Measurements from ENCODE around the gene IFIT2.
"Not testable (repeated sequence)": the region's sequence is repeated elsewhere in the genome, so short reads cannot be mapped to it uniquely, and the experiment has no call there.

IFIT2 gene

DNA sequence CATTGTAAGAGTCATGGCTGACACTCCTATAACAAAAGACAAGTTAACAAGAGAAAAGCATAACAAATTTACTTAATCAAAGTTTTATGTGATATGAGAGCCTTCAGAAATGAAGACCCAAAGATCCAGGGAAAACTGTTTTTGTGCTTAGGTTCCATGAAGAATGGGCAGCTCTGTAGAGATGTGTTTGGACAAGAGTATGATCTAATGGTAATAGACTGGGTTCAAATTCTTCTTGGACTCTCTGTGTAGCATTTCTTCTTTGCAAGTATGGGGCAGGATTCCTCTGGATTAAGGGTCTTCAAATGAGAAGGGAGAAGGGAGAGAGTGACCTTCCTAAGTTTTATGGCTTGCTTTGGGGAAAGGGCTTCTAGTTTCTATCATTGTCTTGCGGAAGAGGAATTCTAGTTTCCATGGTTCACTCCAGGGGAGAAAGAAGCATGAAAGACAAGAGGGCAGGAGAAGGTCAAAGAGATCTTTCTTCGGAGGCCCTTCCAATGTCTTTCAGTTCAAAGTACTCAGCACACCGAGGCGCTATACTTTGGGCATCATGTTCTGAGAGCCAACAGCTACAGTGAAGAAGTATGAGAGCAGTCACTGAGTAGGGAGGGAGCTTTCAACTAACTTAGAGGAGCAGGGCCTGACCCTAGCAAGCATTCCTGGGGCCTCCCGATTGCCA, 41.4 kb downstream of the IFIT2 start:
- no peak for DNase-seq

DNA sequence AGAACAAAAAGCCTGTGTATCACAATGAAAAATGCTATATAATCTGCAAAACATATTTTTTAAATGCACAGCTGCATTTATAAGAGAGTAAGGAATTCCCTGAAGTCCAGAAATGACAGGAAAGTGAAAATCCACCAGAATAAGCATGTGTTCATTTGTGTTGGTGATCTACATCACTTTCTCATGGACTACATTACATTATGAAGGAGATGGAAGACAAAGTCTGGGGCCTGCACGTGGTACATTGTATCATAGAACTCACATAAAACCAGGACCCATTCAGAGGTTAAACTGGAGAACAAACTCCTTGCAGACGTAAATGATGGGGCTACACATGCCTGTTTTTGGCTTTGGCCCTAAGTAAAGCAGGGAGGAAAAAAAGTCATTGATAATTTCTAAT, 42.3 kb downstream of the IFIT2 start:
- no peak for DNase-seq

DNA sequence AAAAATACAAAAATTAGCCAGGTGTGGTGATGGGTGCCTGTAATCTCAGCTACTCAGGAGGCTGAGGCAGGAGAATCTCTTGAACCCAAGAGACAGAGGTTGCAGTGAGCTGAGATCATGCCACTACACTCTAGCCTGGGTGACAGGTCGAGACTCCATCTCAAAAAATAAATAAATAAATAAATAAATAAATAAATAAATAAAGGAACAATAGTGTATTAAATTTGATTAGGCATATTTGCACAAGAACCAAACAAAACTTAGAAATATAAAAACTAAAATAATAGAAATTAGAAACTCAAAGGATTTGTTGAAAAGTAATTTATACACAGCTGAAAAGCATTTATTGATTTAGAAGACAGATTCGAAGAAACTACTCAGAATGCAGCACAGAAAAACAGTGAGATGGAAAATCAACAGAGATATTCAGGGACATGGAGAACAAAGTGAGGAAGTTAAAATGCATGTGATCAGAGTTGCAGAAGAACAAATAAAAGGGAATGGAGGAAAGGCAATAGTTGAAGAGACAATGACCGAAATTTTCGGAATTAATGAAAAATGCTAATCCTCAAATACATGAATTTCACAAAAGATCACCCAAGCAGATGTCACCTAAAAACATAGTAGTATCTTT, 43.6 kb downstream of the IFIT2 start:
- DNase-seq: no peak

DNA sequence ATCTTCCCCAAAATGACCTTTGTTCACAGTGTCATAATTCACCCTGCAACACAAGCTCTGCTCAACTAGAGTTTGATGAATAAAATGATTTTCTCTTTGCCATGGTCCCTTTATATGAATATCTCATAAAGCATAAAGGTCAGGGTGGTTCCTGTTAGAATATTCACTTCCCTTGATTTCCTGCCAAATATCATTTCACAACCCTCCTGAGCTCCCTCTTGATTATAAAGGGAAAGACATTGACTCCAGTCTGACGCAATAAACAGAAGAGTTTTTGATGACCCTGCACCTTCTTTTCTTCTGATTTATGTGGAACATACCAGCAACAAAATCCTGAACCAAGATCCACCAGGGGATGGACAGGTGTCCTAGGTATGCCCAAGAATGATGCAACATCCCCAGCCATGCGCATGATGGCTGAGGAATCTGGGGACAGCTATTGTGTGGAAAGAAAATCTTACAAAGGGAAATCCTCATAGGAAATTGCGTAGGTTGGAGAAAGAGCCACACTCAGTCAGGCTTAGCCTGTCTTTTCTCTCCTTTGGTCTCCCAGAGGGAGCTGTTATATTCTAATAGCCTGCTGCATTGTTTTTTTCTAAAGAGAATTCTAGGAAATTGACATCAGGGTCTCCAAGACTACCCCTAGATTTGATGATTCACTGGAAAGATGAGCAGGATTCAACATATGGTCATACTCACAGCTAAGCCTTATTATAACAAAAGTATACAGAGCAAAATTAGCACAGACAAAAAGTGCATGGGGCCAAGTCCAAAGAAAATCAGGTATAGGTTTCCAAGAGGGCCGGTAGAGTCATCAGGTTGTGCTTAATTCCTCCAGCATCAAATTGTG, 44.8 kb downstream of the IFIT2 start:
- DNase-seq: no peak

DNA sequence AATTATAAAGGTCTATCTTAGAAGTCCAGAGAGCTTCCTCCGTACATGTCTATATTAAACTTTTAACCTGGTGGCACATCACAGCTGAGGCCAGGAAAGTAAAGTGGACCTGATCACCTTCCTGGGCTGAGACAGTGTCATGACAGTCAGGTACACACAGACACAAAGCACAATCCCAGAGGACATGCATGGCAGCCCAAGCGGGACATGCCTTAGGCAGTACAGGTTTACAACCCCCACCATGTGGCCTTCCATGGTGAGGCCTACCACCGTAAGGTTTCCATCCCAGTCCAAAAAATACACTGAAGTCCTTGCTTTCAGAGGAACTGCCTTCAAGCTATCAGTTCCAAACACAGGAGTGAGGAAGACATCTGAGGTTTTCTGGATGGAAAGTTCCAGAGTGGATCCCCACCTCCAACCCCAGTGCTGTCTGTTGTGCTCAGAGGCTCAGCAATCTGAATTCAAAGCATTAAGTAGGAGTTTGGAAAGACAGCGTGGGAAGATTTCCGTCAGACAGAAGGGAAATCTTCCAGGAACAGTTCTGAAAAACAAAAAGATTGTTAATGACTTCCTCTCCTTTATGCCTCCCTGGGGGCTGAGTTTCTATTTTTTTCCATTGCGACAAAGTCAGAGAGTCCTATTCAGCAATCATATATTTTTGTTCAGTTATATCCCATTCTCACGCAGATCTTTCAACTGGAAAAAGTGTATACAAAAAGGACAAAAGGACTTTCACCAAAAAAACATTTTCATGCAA, 46.0 kb downstream of the IFIT2 start:
- DNase-seq: no peak

DNA sequence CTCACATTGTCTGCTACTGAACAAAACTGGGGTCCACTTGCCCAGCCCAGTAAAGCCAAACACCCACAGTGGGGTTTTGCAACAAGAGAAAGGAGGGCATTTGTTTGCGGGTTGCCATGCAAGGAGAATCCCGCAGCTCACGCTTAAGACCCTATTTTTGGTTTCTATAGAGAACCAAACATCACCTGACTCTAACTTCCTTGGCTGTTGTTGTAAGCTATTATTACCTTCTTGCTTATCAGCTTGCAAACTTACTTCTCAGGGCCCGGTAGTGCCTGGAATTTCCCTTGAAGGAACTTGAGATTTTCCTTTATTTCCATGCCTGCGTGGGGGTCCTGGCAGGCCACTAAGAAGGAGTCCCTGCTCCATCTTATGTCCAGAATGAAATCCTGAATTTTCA, 46.6 kb downstream of the IFIT2 start:
- no peak for DNase-seq

DNA sequence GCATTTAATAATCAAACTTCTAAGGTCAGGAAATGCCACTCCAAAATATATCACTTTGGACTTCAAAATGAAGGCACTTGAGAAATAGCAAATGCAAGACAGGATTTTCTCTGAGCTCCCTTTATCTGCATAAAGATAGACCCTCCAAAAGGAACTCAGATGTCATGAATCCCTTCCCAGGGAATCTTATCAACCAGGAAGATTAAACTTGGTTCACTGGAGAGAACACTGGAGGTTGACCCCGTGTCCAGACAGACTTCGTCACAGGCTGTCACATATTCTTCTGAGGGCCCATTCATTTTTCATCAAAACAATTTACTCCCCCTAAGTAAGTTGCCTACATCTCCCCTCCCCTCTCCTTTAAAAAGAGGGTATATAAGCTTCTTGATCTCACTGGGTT, 47.1 kb downstream of the IFIT2 start:
- no peak for DNase-seq

DNA sequence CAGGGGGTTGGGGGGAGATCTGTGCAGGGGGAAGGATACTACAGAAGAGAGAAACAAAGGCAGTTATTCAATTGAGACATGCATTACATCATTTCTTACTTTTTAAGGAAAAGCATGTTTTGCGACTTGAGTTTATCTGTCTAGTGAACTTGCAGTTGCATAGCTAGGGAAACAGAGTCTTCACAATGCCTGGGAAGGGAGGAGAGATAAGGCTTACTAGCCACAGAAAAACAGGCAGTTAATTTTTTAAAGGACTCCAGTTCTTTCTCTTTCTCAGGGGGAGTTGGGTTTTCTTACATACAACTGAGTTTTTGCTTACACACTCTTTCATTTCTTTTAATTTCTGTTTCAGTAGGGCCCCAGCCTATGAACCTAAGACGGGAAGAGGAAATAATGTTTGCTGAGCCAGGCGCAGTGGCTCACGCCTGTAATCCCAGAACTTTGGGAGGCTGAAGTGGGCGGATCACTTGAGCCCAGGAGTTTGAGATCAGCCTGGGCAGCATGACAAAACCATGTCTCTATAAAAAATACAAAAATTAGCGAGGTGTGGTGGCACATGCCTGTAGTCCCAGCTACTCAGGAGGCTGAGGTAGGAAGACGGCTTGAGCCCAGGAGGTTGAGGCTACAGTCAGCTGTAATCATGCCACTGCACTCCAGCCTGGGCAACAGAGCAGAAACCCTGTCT, 48.9 kb downstream of the IFIT2 start:
- DNase-seq: not testable (repeated sequence)

DNA sequence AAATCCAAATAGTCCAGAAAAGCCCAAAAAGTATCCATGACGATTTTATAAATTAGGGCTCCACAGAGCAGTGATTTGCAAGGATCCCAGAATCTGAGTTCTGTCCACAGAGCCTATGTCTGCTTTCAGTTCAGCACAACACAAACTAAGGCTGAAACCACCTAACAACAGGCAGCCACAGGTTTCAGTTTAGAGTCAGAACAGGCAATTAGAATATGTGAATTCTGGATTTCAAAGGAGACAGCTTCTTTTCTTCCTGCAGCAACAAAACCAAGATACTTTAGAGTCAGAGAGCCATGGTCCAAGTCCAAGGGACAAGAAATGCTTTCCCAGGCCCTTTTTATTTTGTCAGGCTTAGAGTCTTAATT, 49.5 kb downstream of the IFIT2 start:
- DNase-seq: no peak

DNA sequence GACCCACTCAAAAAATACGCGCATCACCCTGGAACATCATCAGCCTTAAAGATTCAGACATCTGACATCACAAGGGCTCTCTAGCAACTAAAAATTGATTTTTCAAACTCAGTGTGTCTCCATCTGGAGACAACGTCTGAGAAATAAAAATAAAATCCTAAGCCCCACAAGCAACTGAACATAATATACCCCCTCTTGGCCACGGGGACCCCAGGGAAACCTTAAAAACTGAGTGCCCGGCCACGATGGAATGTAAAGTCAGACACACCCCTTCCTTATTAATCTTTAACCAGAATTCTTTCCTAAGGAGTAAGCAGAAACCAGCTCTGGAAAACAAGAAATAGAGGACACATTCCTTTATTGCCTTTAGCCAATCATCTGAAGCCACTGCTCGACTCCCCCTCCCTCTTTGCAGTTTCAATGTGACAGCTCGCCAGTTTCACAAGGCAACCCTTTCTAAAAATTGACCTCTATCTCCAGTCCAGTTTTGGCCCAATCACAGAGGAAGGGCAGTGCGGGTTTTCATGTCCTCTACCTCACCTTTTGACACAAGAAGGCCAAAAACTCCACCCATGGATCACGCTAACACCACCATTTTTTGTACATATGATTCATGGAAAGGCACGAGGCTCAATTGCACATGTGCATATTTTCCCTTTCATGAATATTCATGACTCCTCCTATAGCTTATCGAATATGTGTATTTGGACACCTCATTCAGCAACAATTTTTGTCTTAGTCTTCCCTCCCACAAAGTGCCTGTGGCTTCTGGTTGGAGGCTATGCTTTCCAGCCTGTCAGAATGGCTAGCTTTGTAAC, 50.1 kb downstream of the IFIT2 start:
- no peak for DNase-seq

DNA sequence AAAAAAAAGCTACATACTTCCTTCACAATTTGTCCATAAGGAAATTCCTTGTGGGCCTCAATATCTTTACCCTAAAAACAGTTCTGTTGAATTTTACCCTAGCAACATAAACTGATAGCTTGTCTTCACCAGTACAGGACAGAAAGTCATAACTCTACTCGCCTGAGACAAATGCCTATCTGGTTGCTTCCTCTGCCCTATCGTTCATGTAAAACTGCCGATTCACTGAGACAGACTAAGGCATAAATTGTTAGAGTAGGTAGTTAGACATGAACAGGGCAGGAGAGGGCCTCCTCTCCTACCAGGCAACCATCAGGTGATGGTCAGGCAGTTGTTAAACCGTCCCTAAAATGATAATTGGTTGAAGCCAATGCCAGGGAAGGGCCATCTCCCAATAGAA, 51.0 kb downstream of the IFIT2 start:
- no peak for DNase-seq

DNA sequence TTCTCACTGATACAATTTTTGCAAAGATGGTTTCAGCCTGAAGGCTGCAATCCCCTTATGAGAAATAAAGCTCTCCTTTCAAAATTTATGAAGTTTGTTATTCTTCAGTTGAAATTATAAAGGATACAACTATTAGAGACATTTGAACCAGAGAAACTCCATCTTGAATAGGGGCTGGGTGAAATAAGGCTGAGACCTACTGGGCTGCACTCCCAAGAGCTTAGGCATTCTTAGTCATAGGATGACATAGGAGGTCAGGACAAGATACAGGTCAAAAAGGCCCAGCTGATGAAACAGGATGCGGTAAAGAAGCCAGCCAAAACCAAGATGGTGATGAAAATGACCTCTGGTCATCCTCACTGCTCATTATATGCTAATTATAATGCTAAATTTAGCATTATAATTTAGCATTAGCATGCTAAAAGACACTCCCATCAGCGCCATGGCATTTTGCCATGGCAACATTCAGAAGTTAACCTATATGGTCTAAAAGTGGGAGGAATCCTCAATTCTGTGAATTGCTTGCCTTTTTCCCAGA, 53.6 kb downstream of the IFIT2 start:
- DNase-seq: no peak

DNA sequence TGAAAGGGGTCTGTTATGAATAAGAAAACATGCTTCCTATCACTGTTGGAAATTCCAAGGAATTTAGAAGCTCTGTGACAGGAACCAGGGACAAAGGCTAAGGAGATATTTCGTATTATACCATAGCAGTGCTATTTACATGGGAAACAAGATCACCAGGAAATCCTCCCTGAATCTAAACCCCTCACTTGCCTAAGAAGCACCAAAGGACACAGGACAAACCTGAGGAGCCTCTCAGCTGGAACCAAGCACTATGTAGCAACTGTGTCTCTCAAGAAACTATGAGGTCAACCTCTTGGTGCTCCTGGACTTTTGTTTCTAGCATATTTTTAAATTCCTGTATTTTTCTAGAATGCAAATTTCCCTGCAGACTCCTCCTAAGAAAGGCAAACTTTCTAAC, 55.2 kb downstream of the IFIT2 start:
- DNase-seq: no peak

DNA sequence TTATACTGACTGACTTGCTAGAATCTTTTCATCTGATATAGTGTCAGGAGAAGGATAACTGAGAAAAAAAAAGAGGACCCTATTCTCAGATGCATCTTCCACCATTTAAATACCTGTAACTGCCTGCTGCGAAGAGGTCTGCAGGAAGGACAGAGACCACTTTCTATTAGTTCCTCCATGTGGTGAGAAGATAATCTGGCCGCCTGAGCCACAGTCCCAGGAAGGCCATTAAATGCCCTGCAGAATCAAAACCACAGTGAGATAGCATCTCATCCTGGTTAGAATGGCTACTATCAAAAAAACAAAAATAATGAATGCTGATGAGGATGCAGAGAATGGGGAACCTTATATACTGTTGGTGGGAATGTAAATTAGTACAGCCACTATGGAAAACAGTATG, 56.1 kb downstream of the IFIT2 start:
- no peak for DNase-seq
